AG04449 (cell line): ENCODE measurements around the gene OSBPL9.

Source experiments
- CTCF ChIA-PET: fragments of 350-600 bp; formaldehyde crosslinking; extraction: SDS; loops from one replicate; lab custom pipeline; 2021; ENCODE audit warnings: antibody characterized with exemption; lab: Yijun Ruan, JAX
- POLR2A ChIA-PET: fragments of 400-600, 350-600 bp; formaldehyde crosslinking; extraction: SDS; loops from one replicate; lab custom pipeline; 2020; ENCODE audit warnings: antibody characterized with exemption, inconsistent platforms; lab: Yijun Ruan, JAX
- DNase-seq: peaks from one replicate; pipeline ENCODE4 v3.0.0-alpha.2; 2010; ENCODE audit warnings: low read depth, low spot score
- H3K4me3 ChIP-seq: 2 replicates; pipeline ENCODE4 v1.5.1; 2011; ENCODE audit warnings: low read depth, mild to moderate bottlenecking, control low read depth, low read length
- CTCF ChIP-seq: IDR thresholded peaks from one replicate; pipeline ENCODE4 v1.5.1; 2011; ENCODE audit warnings: mild to moderate bottlenecking, moderate library complexity, low read length, control low read depth, inconsistent platforms; ENCODE audit not compliant: insufficient read depth; ENCODE audit errors: missing control alignments

Gene OSBPL9

GRCh38 chr1:51628715-51629590 is 12.1 kb downstream of the OSBPL9 start:
- no peak for TF ChIP-seq CTCF
- CTCF ChIA-PET = interaction anchor here (0.7 to 3.6 kb wide), 8 partner anchors 11 to 165 kb away, joined by 3 to 106 read pairs (median 6); partner anchors contain the start of gene OSBPL9
- POLR2A ChIA-PET = no interaction called here
- H3K4me3 ChIP-seq = no peak overlapping the region
- no peak for DNase-seq

- POLR2A ChIA-PET = no interaction called here
- no peak for TF ChIP-seq CTCF
- CTCF ChIA-PET = interaction anchor here (3.5 kb wide), 1 partner anchor 139 kb away, joined by 25 read pairs; no protein-coding TSS in a partner anchor
- H3K4me3 ChIP-seq = no peak overlapping the region
- DNase-seq = no peak
These were observed 13.0 kb downstream of the OSBPL9 start for GRCh38 chr1:51629918-51630317.

- no peak overlapping the region for H3K4me3 ChIP-seq
- POLR2A ChIA-PET = no interaction called here
- CTCF ChIA-PET = interaction anchor here (1.4 to 3.5 kb wide), 2 partner anchors 133 to 139 kb away, joined by 4 to 25 read pairs; no protein-coding TSS in a partner anchor
- TF ChIP-seq CTCF = no peak
- DNase-seq = no peak
These were observed 13.5 kb downstream of the OSBPL9 start for GRCh38 chr1:51630393-51630792.

GRCh38 chr1:51630922-51631321 is 14.0 kb downstream of the OSBPL9 start:
- TF ChIP-seq CTCF = no peak
- ChIA-PET POLR2A (no interaction called here), CTCF (interaction anchor here (1.4 to 3.5 kb wide), 2 partner anchors 133 to 138 kb away, joined by 4 to 25 read pairs; no protein-coding TSS in a partner anchor)
- no peak overlapping the region for H3K4me3 ChIP-seq
- no peak for DNase-seq

- CTCF ChIA-PET = interaction anchor here (1.4 to 3.5 kb wide), 2 partner anchors 132 to 137 kb away, joined by 4 to 25 read pairs; no protein-coding TSS in a partner anchor
- TF ChIP-seq CTCF = no peak
- H3K4me3 ChIP-seq = no peak overlapping the region
- DNase-seq = no peak
- POLR2A ChIA-PET = no interaction called here
These were observed 14.9 kb downstream of the OSBPL9 start for GRCh38 chr1:51631747-51632146.

GRCh38 chr1:51634618-51635017 is 17.7 kb downstream of the OSBPL9 start:
- no peak for DNase-seq
- CTCF ChIA-PET = no interaction called here
- no peak overlapping the region for H3K4me3 ChIP-seq
- POLR2A ChIA-PET = no interaction called here
- no peak for TF ChIP-seq CTCF
